Heart right ventricle (tissue), 16 donors: ENCODE data around the gene ACER1. TPM values are rescaled to one million over a fixed set of nuclear protein-coding genes. Genes with fewer than 3 reads are reported as not detected.

ENCODE experiments used
- ATAC-seq, 8 donors: fragments of 200-7000 bp; cut with Tn5 transposase; one replicate each; pipeline ENCODE4 v1.9.1; 2020; ENCODE audit warnings: mild to moderate bottlenecking in 8 of 8, moderate library complexity in 8 of 8, moderate number of reproducible peaks in 1 of 8
- DNase-seq, 2 donors: peaks; one replicate each; pipeline ENCODE4 v3.0.0-alpha.2; 2020
- H3K27ac ChIP-seq, 10 donors: fragments of 200-600 bp; sonication (generic) in 2 of 10; one replicate each; pipeline versions ENCODE4 v1.5.0 to v1.8.0; 2020 to 2022; ENCODE audit warnings: mild to moderate bottlenecking in 3 of 10
- H3K27me3 ChIP-seq, 7 donors: fragments of 200-600 bp; one replicate each; pipeline ENCODE4 v1.8.0; 2021 to 2022; ENCODE audit warnings: mild to moderate bottlenecking in 2 of 7
- H3K36me3 ChIP-seq, 9 donors: fragments of 200-600 bp; sonication (generic) in 1 of 9; one replicate each; pipeline versions ENCODE4 v1.5.0 to v1.8.0; 2020 to 2022; ENCODE audit warnings: mild to moderate bottlenecking in 2 of 9
- H3K4me1 ChIP-seq, 9 donors: fragments of 200-600 bp; sonication (generic) in 1 of 9; one replicate each; pipeline versions ENCODE4 v1.5.0 to v1.8.0; 2020 to 2022; ENCODE audit warnings: mild to moderate bottlenecking in 4 of 9
- H3K4me3 ChIP-seq, 10 donors: fragments of 200-600 bp; sonication (generic) in 2 of 10; one replicate each; pipeline versions ENCODE4 v1.5.0 to v1.8.0; 2020 to 2022; ENCODE audit warnings: mild to moderate bottlenecking in 7 of 10, moderate library complexity in 2 of 10
- H3K9me3 ChIP-seq, 11 donors: fragments of 200-600 bp in 10 of 11; sonication (generic) in 2 of 11; one replicate each; pipeline versions ENCODE4 v1.5.0 to v1.8.0; 2013 to 2022; ENCODE audit warnings: mild to moderate bottlenecking in 2 of 11, control low read depth in 1 of 11, moderate library complexity in 1 of 11
- WGBS, 2 donors: extraction: QIAGEN DNeasy Blood & Tissue Kit; methylation state at CpG; one replicate each; pipeline ENCODE4 v1.1.7; 2013; ENCODE audit warnings: inconsistent platforms in 1 of 2; 5-methylcytosine and 5-hydroxymethylcytosine counted together
- intact Hi-C, 10 donors: fragments of 100-400 bp; cut with DNase I; formaldehyde crosslinking; loops; one replicate each; pipeline versions ENCODE4 v1.11.1 to v1.14.2; 2022
- polyA plus RNA-seq, 2 donors: library from polyadenylated mRNA; stranded (reverse); fragments of 200-250 nt; gene quantifications; one replicate each; pipeline ENCODE4 v1.2.3, GENCODE V29; 2013
- total RNA-seq, 10 donors: library from RNA; stranded (reverse); fragmentation: NEBNext Ultra II Directional in 3 of 10; extraction: Animal tissue kit (Norgen Biotek cat#: 25700) in 3 of 10; gene quantifications; one replicate each; pipeline versions ENCODE4 v1.2.1 to v1.2.4, GENCODE V29; 2021 to 2023
- TF ChIP-seq, protein P1 (sequence below), 9 donors: fragments of 200-600 bp; sonication (generic) in 2 of 9; IDR thresholded peaks; one replicate each; pipeline versions ENCODE4 v1.5.0 to v1.8.0; 2021 to 2022; ENCODE audit warnings: antibody characterized with exemption in 9 of 9, mild to moderate bottlenecking in 5 of 9, moderate library complexity in 1 of 9
- donor health status: Arrhythmogenic right ventricular cardiomyopathy.
- donor health status: ischemic (EF 13 %, LVEDD 7.1; RV severe dilation, severe dysfunction).
- donor health status: healthy with polysubstance abuse.
- donor health status: DM: no; HTN: yes; CAD: no.
- donor health status: DM: no; HTN: no; CAD: no.
- donor health status: ischemic (EF 25% LVEDD 6.9; RV normal size, moderate dysfunction).
- donor health status: ischemic (EF 25% LVEDD 5.7; RV mildly dilated, moderate dysfunction).
- donor health status: healthy.
- donor health status: DM: yes; HTN: yes; CAD: no.
- donor health status: Ischemic cardiomyopathy.
- donor health status: ischemic (EF 35%, LVEDD 5.7; RV mildly dilated, moderate dysfunction).
- donor health status: nonischemic (EF 11% LVEDD 7.7; RV severe dilation, severe dysfunction).
- donor health status: DM: yes; HTN: yes; CAD: no.
- donor health status: PGD.
- donor health status: ischemic (EF 29% LVEDD 5.4; RV normal size, mild dysfunction).
- donor health status: nonischemic (EF 23%, LVEDD 6.1; RV moderate dilation, normal function).

The ACER1 gene
- total and polyA plus RNA-seq, 12 donors = not detected

DNA sequence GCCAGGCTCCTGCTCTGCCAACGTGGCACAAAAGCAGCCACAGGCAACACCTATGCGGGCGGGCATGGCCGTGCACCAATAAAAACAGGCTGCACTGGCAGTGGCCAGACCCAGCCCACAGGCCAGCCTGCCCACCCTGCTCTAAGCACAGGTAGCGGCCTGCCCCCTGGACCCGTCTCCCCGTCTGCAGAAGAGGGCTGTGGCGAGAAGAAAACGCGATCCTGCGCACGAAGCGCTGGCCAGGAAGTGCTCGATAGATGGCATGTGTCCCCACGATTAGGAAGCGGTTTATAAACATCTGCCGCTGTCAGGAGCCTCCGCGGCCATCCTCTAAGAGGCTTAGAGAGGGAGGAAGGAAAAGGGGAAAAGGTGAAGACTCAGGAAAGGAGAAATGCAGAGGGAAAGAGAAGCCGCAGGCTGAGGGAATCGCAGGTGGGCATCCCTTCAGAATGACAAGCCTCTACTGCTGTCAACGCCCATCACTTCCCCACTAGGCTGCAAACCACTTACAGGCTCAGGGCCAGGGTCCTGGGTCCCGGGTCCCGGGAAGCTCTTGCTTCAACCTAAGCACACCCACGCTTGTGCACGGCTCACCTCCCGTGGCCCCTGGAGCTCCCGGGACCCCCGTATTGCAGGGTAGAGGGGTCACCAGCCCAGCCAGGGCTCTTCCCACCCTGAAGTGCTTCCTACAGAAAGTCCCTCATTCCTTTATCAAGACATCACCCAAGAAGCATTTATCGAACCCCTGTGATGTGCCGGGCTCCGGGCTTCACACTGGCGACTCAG lies 64.1 kb downstream of the ACER1 start:
- 94% methylated on average over 33 of the region's 33 CpGs for WGBS, 2 donors
- Histone ChIP-seq H3K36me3 (peaks cover 0 to 61% (median 19%) of the 10 kb centered on the region in 9 donors), H3K27ac (no peak overlapping the region), H3K27me3 (no peaks in the 10 kb centered on the region), H3K4me3 (no peak overlapping the region), H3K4me1 (peaks cover 26 to 48% (median 41%) of the 10 kb centered on the region in 9 donors), H3K9me3 (no peaks in the 10 kb centered on the region)
- DNase-seq (no peak), ATAC-seq (no peak)
- intact Hi-C loops = no loop called here
- TF ChIP-seq, protein P1, sequence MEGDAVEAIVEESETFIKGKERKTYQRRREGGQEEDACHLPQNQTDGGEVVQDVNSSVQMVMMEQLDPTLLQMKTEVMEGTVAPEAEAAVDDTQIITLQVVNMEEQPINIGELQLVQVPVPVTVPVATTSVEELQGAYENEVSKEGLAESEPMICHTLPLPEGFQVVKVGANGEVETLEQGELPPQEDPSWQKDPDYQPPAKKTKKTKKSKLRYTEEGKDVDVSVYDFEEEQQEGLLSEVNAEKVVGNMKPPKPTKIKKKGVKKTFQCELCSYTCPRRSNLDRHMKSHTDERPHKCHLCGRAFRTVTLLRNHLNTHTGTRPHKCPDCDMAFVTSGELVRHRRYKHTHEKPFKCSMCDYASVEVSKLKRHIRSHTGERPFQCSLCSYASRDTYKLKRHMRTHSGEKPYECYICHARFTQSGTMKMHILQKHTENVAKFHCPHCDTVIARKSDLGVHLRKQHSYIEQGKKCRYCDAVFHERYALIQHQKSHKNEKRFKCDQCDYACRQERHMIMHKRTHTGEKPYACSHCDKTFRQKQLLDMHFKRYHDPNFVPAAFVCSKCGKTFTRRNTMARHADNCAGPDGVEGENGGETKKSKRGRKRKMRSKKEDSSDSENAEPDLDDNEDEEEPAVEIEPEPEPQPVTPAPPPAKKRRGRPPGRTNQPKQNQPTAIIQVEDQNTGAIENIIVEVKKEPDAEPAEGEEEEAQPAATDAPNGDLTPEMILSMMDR (IDR thresholded peaks at IDR 0.05) = no peak

DNA sequence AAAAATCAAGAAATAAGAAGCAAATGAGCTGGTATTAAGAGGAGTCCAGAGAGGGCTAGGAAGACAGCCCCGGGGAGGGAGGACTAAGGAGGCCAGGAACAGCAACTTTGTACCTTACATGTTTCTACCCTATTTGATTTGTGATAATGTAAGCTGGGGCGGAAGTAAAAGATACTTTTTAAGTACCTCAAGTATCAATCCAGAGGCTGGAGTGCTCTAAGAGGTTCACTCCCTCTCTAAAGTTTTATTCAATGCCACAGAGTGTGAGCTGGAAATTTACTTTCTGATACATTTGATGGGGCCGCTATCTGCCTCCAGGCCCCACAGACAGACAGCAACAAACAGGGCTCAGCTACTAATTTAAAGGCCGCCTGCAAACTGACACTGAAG lies 65.0 kb downstream of the ACER1 start:
- TF ChIP-seq, protein P1 (IDR thresholded peaks at IDR 0.05) = no peak
- intact Hi-C loops = no loop called here
- no peak overlapping the region for H3K4me3 ChIP-seq
- DNase-seq (no peak), ATAC-seq (no peak)
- 82 to 86% methylated on average over 4 of the region's 4 CpGs for WGBS, 2 donors
- H3K36me3 ChIP-seq = peaks cover 0 to 67% (median 19%) of the 10 kb centered on the region in 9 donors
- no peak overlapping the region for H3K27ac ChIP-seq
- H3K4me1 ChIP-seq = peaks cover 22 to 41% (median 31%) of the 10 kb centered on the region in 9 donors
- H3K27me3 ChIP-seq = no peaks in the 10 kb centered on the region
- no peaks in the 10 kb centered on the region for H3K9me3 ChIP-seq

DNA sequence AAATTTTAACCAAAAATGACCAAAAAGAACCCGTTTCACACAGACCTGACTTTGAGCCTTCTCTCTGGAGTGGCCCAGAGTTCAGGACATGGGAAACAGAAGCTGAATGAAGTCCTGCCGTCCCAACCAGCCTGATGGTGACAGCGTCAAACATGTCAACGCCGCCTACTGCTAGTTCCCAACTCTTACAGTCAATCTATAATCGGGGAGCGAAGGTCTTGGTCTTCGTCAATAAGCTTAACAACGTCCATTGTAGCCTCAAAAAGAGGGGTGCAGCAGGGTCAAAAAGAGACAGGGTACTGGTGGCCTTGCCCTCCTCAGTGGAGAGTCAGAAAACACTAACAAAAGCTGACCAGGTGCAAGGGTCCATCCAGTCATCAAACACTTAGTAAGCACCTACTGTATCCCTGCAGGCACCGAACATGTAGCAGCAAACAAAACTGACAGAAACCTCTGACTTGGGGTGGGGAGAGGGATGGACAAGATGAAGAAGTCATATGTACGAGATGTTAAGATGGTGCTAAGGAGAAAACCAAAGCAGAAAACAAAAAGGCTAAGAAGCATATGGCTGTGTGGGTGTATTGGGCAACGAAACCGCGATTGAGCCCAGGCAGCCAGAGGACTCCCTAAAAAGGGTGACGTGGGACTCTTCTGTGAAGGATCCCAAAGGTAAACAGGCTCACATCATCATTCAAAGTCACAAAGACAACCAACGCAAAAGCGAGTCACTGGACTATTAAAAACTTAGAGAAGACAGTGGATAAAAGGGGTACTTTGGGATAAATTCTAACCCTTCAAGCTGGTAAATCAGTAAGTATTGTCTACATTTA lies 65.6 kb downstream of the ACER1 start:
- TF ChIP-seq, protein P1 (IDR thresholded peaks at IDR 0.05) = no peak
- H3K4me1 ChIP-seq = peaks cover 16 to 35% (median 25%) of the 10 kb centered on the region in 9 donors
- no peaks in the 10 kb centered on the region for H3K27me3 ChIP-seq
- no peak for DNase-seq
- no peak for ATAC-seq
- H3K36me3 ChIP-seq = peaks cover 0 to 73% (median 19%) of the 10 kb centered on the region in 9 donors
- no peaks in the 10 kb centered on the region for H3K9me3 ChIP-seq
- no peak overlapping the region for H3K4me3 ChIP-seq
- 91% methylated on average over 17 of the region's 17 CpGs for whole genome bisulfite sequencing, 2 donors
- no peak overlapping the region for H3K27ac ChIP-seq
- intact Hi-C loops = no loop called here

DNA sequence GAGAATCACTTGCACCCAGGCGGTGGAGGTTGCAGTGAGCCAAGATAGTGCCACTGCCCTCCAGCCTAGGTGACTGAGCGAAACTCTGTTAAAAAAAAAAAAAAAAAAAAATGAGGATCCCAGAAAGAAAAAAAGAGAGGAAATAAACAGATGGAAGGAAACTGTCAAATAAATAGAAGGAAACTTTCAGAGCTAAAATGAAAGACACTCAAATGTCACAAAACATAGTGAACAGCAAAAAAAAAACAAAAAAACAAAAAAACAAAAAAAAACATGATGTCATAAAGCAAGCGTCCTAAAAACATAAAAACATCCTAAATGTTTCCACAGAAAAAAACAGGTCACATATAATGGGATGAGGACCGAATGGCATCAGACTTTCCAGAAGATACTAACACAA lies 68.6 kb downstream of the ACER1 start:
- Histone ChIP-seq H3K27me3 (no peaks in the 10 kb centered on the region), H3K36me3 (peaks cover 0 to 94% (median 21%) of the 10 kb centered on the region in 9 donors), H3K9me3 (no peaks in the 10 kb centered on the region), H3K27ac (no peak overlapping the region), H3K4me1 (peaks cover 0 to 20% (median 7%) of the 10 kb centered on the region in 9 donors), H3K4me3 (no peak overlapping the region)
- intact Hi-C loops = loop anchor here in 1 of 10 donors (5.0 kb wide), 1 partner anchor 43 kb away; no protein-coding TSS in a partner anchor
- WGBS, 2 donors = 88 to 92% methylated on average over 4 of the region's 4 CpGs
- TF ChIP-seq, protein P1 (IDR thresholded peaks at IDR 0.05) = no peak
- ATAC-seq (no peak), DNase-seq (no peak)
